Right atrium auricular region (tissue), 2 donors: Measurements from ENCODE around the gene ZNF595. TPM values are rescaled to one million over a fixed set of nuclear protein-coding genes. Genes with fewer than 3 reads are reported as not detected.
A peak's percentile ranks its signal among the peaks of the same experiment; 100 is the strongest.
"Not testable (repeated sequence)": the region's sequence is repeated elsewhere in the genome, so short reads cannot be mapped to it uniquely, and the experiment has no call there.

Experiments
- DNase-seq: peaks from one replicate; pipeline ENCODE4 v3.0.0-alpha.2; 2019; ENCODE audit warnings: low spot score
- H3K27ac ChIP-seq, 2 donors: fragments of 200-600 bp; sonication (generic); 1 replicate in 1 of 2; 2 replicates in 1 of 2; pipeline ENCODE4 v1.5.1; 2016 to 2019
- H3K27me3 ChIP-seq, 2 donors: fragments of 200-600 bp; sonication (generic); one replicate each; pipeline versions ENCODE4 v1.5.1 to v1.6.0; 2017 to 2019
- H3K36me3 ChIP-seq: fragments of 200-600 bp; sonication (generic); one replicate; pipeline ENCODE4 v1.5.1; 2016
- H3K4me1 ChIP-seq, 2 donors: fragments of 200-600 bp; sonication (generic); one replicate each; pipeline versions ENCODE4 v1.5.1 to v1.6.0; 2017 to 2019
- H3K4me3 ChIP-seq, 2 donors: fragments of 200-600 bp; sonication (generic); 1 replicate in 1 of 2; 2 replicates in 1 of 2; pipeline ENCODE4 v1.5.1; 2017 to 2019; ENCODE audit warnings: mild to moderate bottlenecking in 1 of 2, moderate library complexity in 1 of 2
- H3K9me3 ChIP-seq, 2 donors: fragments of 200-600 bp; sonication (generic); one replicate each; pipeline ENCODE4 v1.5.1; 2019
- total RNA-seq, 2 donors: library from RNA; depleted of rRNA; stranded (reverse); fragments of >200 nt; gene quantifications; one replicate each; pipeline ENCODE4 v1.1.0, GENCODE V29; 2016
- TF ChIP-seq, protein P1 (sequence below), 2 donors: fragments of 200-600 bp; sonication (generic); IDR thresholded peaks; one replicate each; pipeline ENCODE4 v1.5.1; 2019; ENCODE audit warnings: antibody characterized with exemption in 2 of 2

The ZNF595 gene
- total RNA-seq, 2 donors from 2014 or later: 7.4 to 18.1 TPM

DNA sequence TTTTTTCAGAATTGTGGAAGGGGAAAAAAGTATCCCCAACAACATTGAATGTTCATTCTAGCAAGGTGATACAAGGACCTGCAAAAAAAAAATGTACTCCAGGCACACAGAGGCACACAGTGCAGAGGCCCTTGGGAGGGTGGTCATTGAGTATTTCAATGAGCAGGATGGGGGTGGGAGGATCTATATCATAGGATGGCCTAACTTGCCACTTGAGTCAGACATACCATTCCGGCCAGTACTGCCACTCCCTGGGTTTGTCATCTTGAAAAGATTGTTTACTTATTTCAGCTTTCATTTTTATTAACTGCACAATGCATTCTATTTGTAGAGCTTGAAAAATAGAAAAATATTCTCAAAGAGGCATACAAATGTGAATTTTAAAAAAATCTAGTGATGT, 18.7 kb downstream of the ZNF595 start:
- H3K36me3 ChIP-seq: peaks cover 55% of the 10 kb centered on the region
- no peak for DNase-seq
- TF ChIP-seq, protein P1, sequence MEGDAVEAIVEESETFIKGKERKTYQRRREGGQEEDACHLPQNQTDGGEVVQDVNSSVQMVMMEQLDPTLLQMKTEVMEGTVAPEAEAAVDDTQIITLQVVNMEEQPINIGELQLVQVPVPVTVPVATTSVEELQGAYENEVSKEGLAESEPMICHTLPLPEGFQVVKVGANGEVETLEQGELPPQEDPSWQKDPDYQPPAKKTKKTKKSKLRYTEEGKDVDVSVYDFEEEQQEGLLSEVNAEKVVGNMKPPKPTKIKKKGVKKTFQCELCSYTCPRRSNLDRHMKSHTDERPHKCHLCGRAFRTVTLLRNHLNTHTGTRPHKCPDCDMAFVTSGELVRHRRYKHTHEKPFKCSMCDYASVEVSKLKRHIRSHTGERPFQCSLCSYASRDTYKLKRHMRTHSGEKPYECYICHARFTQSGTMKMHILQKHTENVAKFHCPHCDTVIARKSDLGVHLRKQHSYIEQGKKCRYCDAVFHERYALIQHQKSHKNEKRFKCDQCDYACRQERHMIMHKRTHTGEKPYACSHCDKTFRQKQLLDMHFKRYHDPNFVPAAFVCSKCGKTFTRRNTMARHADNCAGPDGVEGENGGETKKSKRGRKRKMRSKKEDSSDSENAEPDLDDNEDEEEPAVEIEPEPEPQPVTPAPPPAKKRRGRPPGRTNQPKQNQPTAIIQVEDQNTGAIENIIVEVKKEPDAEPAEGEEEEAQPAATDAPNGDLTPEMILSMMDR (IDR thresholded peaks at IDR 0.05): no peak
- H3K4me1 ChIP-seq: no peaks in the 10 kb centered on the region
- no peak overlapping the region for H3K4me3 ChIP-seq
- peaks cover 15 to 84% of the 10 kb centered on the region in 2 donors for H3K9me3 ChIP-seq
- no peak overlapping the region for H3K27ac ChIP-seq
- no peaks in the 10 kb centered on the region for H3K27me3 ChIP-seq

DNA sequence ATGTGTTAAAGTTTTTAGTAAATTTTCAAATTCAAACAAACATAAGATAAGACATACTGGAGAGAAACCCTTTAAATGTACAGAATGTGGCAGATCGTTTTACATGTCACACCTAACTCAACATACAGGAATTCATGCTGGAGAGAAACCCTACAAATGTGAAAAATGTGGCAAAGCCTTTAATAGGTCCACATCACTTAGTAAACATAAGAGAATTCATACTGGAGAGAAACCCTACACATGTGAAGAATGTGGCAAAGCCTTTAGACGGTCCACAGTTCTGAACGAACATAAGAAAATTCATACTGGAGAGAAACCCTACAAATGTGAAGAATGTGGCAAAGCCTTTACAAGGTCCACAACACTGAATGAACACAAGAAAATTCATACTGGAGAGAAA, 32.8 kb downstream of the ZNF595 start:
- peaks cover 52% of the 10 kb centered on the region for H3K36me3 ChIP-seq
- H3K9me3 ChIP-seq: peaks cover 55 to 100% of the 10 kb centered on the region in 2 donors
- TF ChIP-seq, protein P1 (IDR thresholded peaks at IDR 0.05): no peak
- H3K27me3 ChIP-seq: no peaks in the 10 kb centered on the region
- DNase-seq: no peak
- H3K4me1 ChIP-seq: no peaks in the 10 kb centered on the region
- H3K27ac ChIP-seq: no peak overlapping the region
- no peak overlapping the region for H3K4me3 ChIP-seq

DNA sequence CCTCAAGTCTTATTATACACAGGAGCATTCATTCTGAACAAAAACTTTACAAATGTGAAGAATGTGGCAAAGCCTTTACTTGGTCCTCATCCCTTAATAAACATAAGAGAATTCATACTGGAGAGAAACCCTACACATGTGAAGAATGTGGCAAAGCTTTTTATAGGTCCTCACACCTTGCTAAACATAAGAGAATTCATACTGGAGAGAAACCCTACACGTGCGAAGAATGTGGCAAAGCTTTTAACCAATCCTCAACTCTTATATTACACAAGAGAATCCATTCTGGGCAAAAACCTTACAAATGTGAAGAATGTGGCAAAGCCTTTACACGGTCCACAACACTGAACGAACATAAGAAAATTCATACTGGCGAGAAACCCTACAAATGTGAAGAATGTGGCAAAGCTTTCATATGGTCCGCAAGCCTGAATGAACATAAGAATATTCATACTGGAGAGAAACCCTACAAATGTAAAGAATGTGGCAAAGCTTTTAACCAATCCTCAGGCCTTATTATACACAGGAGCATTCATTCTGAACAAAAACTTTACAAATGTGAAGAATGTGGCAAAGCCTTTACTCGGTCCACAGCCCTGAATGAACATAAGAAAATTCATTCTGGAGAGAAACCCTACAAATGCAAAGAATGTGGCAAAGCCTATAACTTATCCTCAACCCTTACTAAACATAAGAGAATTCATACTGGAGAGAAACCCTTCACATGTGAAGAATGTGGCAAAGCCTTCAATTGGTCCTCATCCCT, 33.6 kb downstream of the ZNF595 start:
- Histone ChIP-seq H3K9me3 (peaks cover 55 to 100% of the 10 kb centered on the region in 2 donors), H3K36me3 (peaks cover 44% of the 10 kb centered on the region)
- DNase-seq, H3K27me3 ChIP-seq, H3K4me3 ChIP-seq, H3K27ac ChIP-seq, H3K4me1 ChIP-seq: not testable (repeated sequence)

DNA sequence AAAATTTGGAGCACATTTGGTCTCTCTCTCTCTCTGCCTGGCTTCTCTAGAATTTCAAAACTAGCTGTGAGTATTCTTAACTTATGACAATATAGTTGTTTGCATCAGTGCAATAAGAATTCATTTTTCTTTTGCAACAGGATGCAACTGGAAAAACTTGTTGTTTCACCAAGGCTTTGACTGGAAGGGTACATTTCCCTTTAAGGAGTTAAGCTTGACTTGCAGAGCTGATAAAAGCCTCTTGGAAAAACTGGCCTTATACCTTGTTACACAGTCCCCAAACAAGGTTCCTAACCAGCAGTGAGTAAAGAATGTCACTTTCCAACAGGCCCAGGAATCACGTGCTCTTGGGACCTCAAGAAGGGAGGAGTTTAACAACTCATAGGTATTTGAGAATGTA, 45.3 kb downstream of the ZNF595 start:
- no peak for DNase-seq
- Histone ChIP-seq H3K4me3 (no peak overlapping the region), H3K9me3 (peaks cover 4 to 99% of the 10 kb centered on the region in 2 donors), H3K36me3 (no peaks in the 10 kb centered on the region), H3K4me1 (no peaks in the 10 kb centered on the region), H3K27me3 (no peaks in the 10 kb centered on the region), H3K27ac (no peak overlapping the region)
- TF ChIP-seq, protein P1 (IDR thresholded peaks at IDR 0.05): no peak

DNA sequence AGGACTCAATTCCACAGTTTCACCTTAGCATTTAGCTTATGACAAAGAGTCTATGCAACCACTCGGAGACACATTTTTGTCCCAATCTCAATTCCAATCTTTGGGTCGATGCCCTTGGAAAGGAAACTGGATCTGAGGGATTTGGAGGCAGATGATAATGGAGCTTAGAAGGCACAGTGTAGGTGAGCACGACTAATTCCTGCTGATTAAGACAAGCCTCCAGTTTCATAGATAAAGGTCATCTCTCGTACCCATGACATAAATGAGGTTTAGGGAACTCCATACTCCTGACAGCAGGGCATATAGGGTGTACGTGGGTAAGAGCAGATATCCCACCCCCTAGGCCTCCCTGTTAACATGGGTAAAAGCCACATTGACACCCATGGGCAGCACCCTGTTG, 46.7 kb downstream of the ZNF595 start:
- Histone ChIP-seq H3K27ac (no peak overlapping the region), H3K4me3 (no peak overlapping the region), H3K4me1 (no peaks in the 10 kb centered on the region), H3K27me3 (no peaks in the 10 kb centered on the region), H3K9me3 (peaks cover 4 to 96% of the 10 kb centered on the region in 2 donors), H3K36me3 (no peaks in the 10 kb centered on the region)
- no peak for DNase-seq
- TF ChIP-seq, protein P1 (IDR thresholded peaks at IDR 0.05): no peak

DNA sequence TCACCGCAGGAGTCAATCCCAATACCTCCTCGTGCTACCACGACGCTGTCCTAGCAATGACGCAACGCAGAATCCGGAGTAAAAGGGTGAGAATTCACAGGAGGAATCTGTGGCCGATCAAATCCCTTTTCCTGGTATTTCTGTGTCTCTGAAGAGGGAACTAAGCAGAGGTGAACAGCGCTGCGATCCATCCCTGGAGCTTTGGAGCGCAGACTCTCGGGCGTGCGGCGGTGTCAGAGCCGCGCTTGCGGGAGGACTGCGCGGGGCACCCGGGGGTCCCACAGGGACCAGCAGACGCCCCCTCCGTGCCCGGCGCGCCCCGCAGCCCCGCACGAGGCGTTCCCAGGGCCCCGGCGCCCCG, 53.9 kb downstream of the ZNF595 start:
- Histone ChIP-seq H3K27ac (no peak overlapping the region), H3K36me3 (no peaks in the 10 kb centered on the region), H3K9me3 (peaks cover 0 to 46% of the 10 kb centered on the region in 2 donors), H3K27me3 (peaks cover 0 to 22% of the 10 kb centered on the region in 2 donors), H3K4me1 (peaks cover 0 to 13% of the 10 kb centered on the region in 2 donors), H3K4me3 (peak overlapping the region in 1 of 2 donors; percentile 43)
- no peak for DNase-seq
- TF ChIP-seq, protein P1 (IDR thresholded peaks at IDR 0.05): no peak
